Transverse colon (tissue), 4 donors: ENCODE measurements around the gene ERICH4. TPM values are rescaled to one million over a fixed set of nuclear protein-coding genes. Genes with fewer than 3 reads are reported as not detected.
"Not testable (repeated sequence)": the region's sequence is repeated elsewhere in the genome, so short reads cannot be mapped to it uniquely, and the experiment has no call there.

Source experiments
- DNase-seq: peaks from one replicate; pipeline ENCODE4 v3.0.0-alpha.2; 2019
- H3K27ac ChIP-seq, 4 donors: fragments of 200-600 bp; sonication (generic); 2 replicates each; pipeline ENCODE4 v1.5.1; 2016 to 2018; ENCODE audit warnings: inconsistent platforms in 4 of 4
- H3K27me3 ChIP-seq: fragments of 200-600 bp; sonication (generic); 2 replicates; pipeline ENCODE4 v1.5.1; 2017; ENCODE audit warnings: inconsistent platforms
- H3K36me3 ChIP-seq, 4 donors: fragments of 200-600 bp; sonication (generic); 2 replicates each; pipeline ENCODE4 v1.5.1; 2017 to 2019; ENCODE audit warnings: inconsistent platforms in 4 of 4
- H3K4me1 ChIP-seq, 4 donors: fragments of 200-600 bp; sonication (generic); 2 replicates each; pipeline ENCODE4 v1.5.1; 2017 to 2020; ENCODE audit warnings: inconsistent platforms in 4 of 4
- H3K4me3 ChIP-seq, 4 donors: fragments of 200-600 bp; sonication (generic); 1 replicate in 1 of 4; 2 replicates in 3 of 4; pipeline versions ENCODE4 v1.5.1 to v1.6.1; 2017 to 2019; ENCODE audit warnings: inconsistent platforms in 4 of 4
- H3K9me3 ChIP-seq, 2 donors: fragments of 200-600 bp; sonication (generic); 2 replicates each; pipeline ENCODE4 v1.5.1; 2017 to 2019; ENCODE audit warnings: inconsistent platforms in 2 of 2
- EP300 ChIP-seq: sonication (generic); formaldehyde crosslinking; IDR thresholded peaks from one replicate; pipeline ENCODE4 v1.6.1; 2017; ENCODE audit warnings: antibody characterized with exemption, low read depth
- POLR2A ChIP-seq: fragments of 450-650 bp; IDR thresholded peaks from one replicate; pipeline ENCODE4 v1.6.1; 2016; ENCODE audit warnings: antibody characterized with exemption, mild to moderate bottlenecking, moderate library complexity
- POLR2AphosphoS5 ChIP-seq, 3 donors: sonication (generic); formaldehyde crosslinking; IDR thresholded peaks; one replicate each; pipeline ENCODE4 v1.6.1; 2016; ENCODE audit warnings: antibody characterized with exemption in 3 of 3
- WGBS, 2 donors: methylation state at CpG; one replicate each; pipeline ENCODE4 v1.1.5; 2018; ENCODE audit warnings: low coverage in 1 of 2; 5-methylcytosine and 5-hydroxymethylcytosine counted together
- in situ Hi-C, 4 donors: fragments of 200-750 bp; cut with MboI; loops; one replicate each; pipeline versions ENCODE4 v1.15.0 to v1.15.1; 2017; ENCODE audit warnings: low sequenced_read_pairs in 3 of 4, low pct_ligation_motif_present in 1 of 4, low pct_unique_long_range_greater_than_20kb in 1 of 4
- intact Hi-C: fragments of 100-400 bp; cut with DNase I; formaldehyde crosslinking; loops from one replicate; pipeline ENCODE4 v1.15.1; 2023; ENCODE audit warnings: low total_unique reads
- small RNA-seq, 4 donors: library from RNA; depleted of rRNA; stranded (forward); fragments of <200 nt; gene quantifications; one replicate each; pipeline ENCODE3, GENCODE V24; 2016
- total RNA-seq, 4 donors: library from RNA; depleted of rRNA; stranded (reverse); fragments of >200 nt; gene quantifications; one replicate each; pipeline ENCODE4 v1.1.0, GENCODE V29; 2016
- TF ChIP-seq, protein P1 (sequence below), 5 experiments: fragments of 200-600 bp in 3 of 5; fragments of 450-650 bp in 2 of 5; sonication (generic) in 3 of 5; IDR thresholded peaks; 1 replicate in 2 of 5; 2 replicates in 3 of 5; pipeline ENCODE4 v1.5.1; 2016 to 2017; ENCODE audit warnings: antibody characterized with exemption in 5 of 5, inconsistent platforms in 3 of 5, mild to moderate bottlenecking in 2 of 5, moderate library complexity in 1 of 5

ERICH4 gene
- total RNA-seq, 4 donors from 2014 or later, result not detected

- TF ChIP-seq, protein P1, sequence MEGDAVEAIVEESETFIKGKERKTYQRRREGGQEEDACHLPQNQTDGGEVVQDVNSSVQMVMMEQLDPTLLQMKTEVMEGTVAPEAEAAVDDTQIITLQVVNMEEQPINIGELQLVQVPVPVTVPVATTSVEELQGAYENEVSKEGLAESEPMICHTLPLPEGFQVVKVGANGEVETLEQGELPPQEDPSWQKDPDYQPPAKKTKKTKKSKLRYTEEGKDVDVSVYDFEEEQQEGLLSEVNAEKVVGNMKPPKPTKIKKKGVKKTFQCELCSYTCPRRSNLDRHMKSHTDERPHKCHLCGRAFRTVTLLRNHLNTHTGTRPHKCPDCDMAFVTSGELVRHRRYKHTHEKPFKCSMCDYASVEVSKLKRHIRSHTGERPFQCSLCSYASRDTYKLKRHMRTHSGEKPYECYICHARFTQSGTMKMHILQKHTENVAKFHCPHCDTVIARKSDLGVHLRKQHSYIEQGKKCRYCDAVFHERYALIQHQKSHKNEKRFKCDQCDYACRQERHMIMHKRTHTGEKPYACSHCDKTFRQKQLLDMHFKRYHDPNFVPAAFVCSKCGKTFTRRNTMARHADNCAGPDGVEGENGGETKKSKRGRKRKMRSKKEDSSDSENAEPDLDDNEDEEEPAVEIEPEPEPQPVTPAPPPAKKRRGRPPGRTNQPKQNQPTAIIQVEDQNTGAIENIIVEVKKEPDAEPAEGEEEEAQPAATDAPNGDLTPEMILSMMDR (IDR thresholded peaks at IDR 0.05), result no peak
- TF ChIP-seq POLR2A, result no peak
- TF ChIP-seq EP300, result no peak
- no peak for TF ChIP-seq POLR2AphosphoS5 (IDR thresholded peaks at IDR 0.05)
- intact Hi-C loops (loop anchor here (5.0 kb wide), 1 partner anchor 507 kb away; the partner anchor contains the start of gene ATP1A3), in situ Hi-C loops (loop anchor here in 1 of 4 donors (25.0 kb wide), 1 partner anchor 352 kb away; the partner anchor contains the start of genes DMRTC2 and LYPD4)
- Histone ChIP-seq H3K36me3 (no peaks in the 10 kb centered on the region), H3K27ac (no peak overlapping the region), H3K9me3 (no peaks in the 10 kb centered on the region), H3K4me3 (no peak overlapping the region), H3K27me3 (peaks cover 31% of the 10 kb centered on the region), H3K4me1 (no peaks in the 10 kb centered on the region)
- DNase-seq, result no peak
- WGBS, 2 donors, result 75% methylated on average over 4 of the region's 4 CpGs; no CpG with 5 or more reads in 1 of the 2 donors
These were observed 41.9 kb downstream of the ERICH4 start for GRCh38 chr19:41484822-41485221.

GRCh38 chr19:41486953-41487352, 44.0 kb downstream of the ERICH4 start:
- not testable (repeated sequence) for H3K4me1 ChIP-seq, H3K36me3 ChIP-seq, H3K27ac ChIP-seq, H3K4me3 ChIP-seq, H3K9me3 ChIP-seq, DNase-seq
- 85% methylated on average over 4 of the region's 4 CpGs; no CpG with 5 or more reads in 1 of the 2 donors for WGBS, 2 donors
- H3K27me3 ChIP-seq, result peaks cover 27% of the 10 kb centered on the region
- in situ Hi-C loops, result loop anchor here in 1 of 4 donors (25.0 kb wide), 1 partner anchor 350 kb away; the partner anchor contains the start of genes DMRTC2 and LYPD4
- intact Hi-C loops, result loop anchor here (5.0 kb wide), 1 partner anchor 505 kb away; the partner anchor contains the start of gene ATP1A3

GRCh38 chr19:41492843-41493242, 49.9 kb downstream of the ERICH4 start:
- 87 to 92% methylated on average over 5 of the region's 5 CpGs for WGBS, 2 donors
- no peaks in the 10 kb centered on the region for H3K9me3 ChIP-seq

More at GRCh38 chr19:41492843-41493242, 49.9 kb downstream of the ERICH4 start:
- no peaks in the 10 kb centered on the region for H3K36me3 ChIP-seq
- H3K27me3 ChIP-seq, result no peaks in the 10 kb centered on the region
- no peak for TF ChIP-seq POLR2AphosphoS5 (IDR thresholded peaks at IDR 0.05)
- TF ChIP-seq, protein P1 (IDR thresholded peaks at IDR 0.05), result no peak
- H3K4me3 ChIP-seq, result no peak overlapping the region
- in situ Hi-C loops (loop anchor here in 1 of 4 donors (25.0 kb wide), 1 partner anchor 344 kb away; the partner anchor contains the start of genes DMRTC2 and LYPD4), intact Hi-C loops (no loop called here)
- no peaks in the 10 kb centered on the region for H3K4me1 ChIP-seq
- no peak overlapping the region for H3K27ac ChIP-seq
- no peak for DNase-seq

Small RNA genes lying within 50 kb of the gene (small RNA-seq; reads per million reads assigned to genes)
- gene RF00017, result 0 reads per million in 4 donors

Other genes starting within 250 kb of the ERICH4 start
- gene CYP2S1, start 249.9 kb upstream of the ERICH4 start, total RNA-seq, result 10 to 100 TPM in 2 of 4 donors, 1 to 10 TPM in 2; 4.2 to 30.7 (median 14.9) TPM
- 10 to 100 TPM; 19.7 to 52.4 (median 25.6) TPM for gene AXL, start 223.9 kb upstream of the ERICH4 start, total RNA-seq
- 100 to 1,000 TPM; 115 to 296 (median 145) TPM for gene HNRNPUL1, start 178.8 kb upstream of the ERICH4 start, total RNA-seq
- gene CCDC97, start 133.0 kb upstream of the ERICH4 start, total RNA-seq, result 10 to 100 TPM; 10.1 to 22.4 (median 15.4) TPM
- gene TGFB1, start 89.2 kb upstream of the ERICH4 start, total RNA-seq, result 10 to 100 TPM in 2 of 4 donors, 1 to 10 TPM in 2; 4.4 to 30.3 (median 9.7) TPM
- 1 to 10 TPM in 2 of 4 donors, not detected in 2; 6.4 to 9.3 TPM for gene B9D2, start 79.0 kb upstream of the ERICH4 start, total RNA-seq
- gene TMEM91, start 66.6 kb upstream of the ERICH4 start, total RNA-seq, result 10 to 100 TPM in 1 of 4 donors, 1 to 10 TPM in 2, not detected in 1; 4.8 to 11.4 (median 9.4) TPM
- 10 to 100 TPM in 3 of 4 donors, 1 to 10 TPM in 1; 4.0 to 20.6 (median 10.8) TPM for gene EXOSC5, start 45.8 kb upstream of the ERICH4 start, total RNA-seq
- gene BCKDHA, start 45.3 kb upstream of the ERICH4 start, total RNA-seq, result 10 to 100 TPM; 12.0 to 29.9 (median 20.9) TPM
- gene B3GNT8, start 15.8 kb upstream of the ERICH4 start, total RNA-seq, result 100 to 1,000 TPM in 1 of 4 donors, 10 to 100 TPM in 3; 18.5 to 225 (median 49.1) TPM
- gene DMAC2, start 3.2 kb upstream of the ERICH4 start, total RNA-seq, result 10 to 100 TPM; 15.9 to 65.8 (median 50.1) TPM
- gene CEACAM21, start 133.0 kb downstream of the ERICH4 start, total RNA-seq, result 1 to 10 TPM in 1 of 4 donors, under 1 TPM in 2, not detected in 1; 0.41 to 1.1 (median 0.95) TPM
- 1 to 10 TPM in 1 of 4 donors, under 1 TPM in 1, not detected in 2; 0.48 to 1.5 TPM for gene CEACAM4, start 183.9 kb downstream of the ERICH4 start, total RNA-seq
- gene CEACAM7, start 245.1 kb downstream of the ERICH4 start, total RNA-seq, result 1,000 to 10,000 TPM in 3 of 4 donors, 10 to 100 TPM in 1; 26.3 to 2,498 (median 1,946) TPM